ENCODE results near the gene TGFB2. TPM values are rescaled to one million over a fixed set of nuclear protein-coding genes. Genes with fewer than 3 reads are reported as not detected.

TGFB2 gene
- total and polyA plus RNA-seq, 2 experiments from 2014 or later = 0.97 to 1.3 TPM

GRCh38 chr1:218366322-218367052, 21.4 kb downstream of the TGFB2 start:
- no peak for TF ChIP-seq EZH2phosphoT487 (IDR thresholded peaks at IDR 0.05; ENCODE audit: insufficient read depth, low read depth)
- no peak for TF ChIP-seq EZH2 (IDR thresholded peaks at IDR 0.05; ENCODE audit: insufficient read depth, poor library complexity, severe bottlenecking)
- Histone ChIP-seq H3K9me3 (ENCODE audit: low read depth) (no peaks in the 10 kb centered on the region), H3K9ac (no peak overlapping the region), H3K4me2 (ENCODE audit: unreplicated experiment) (no peak overlapping the region), H3K79me2 (ENCODE audit: insufficient read depth) (no peaks in the 10 kb centered on the region), H3K36me3 (ENCODE audit: low read depth) (no peaks in the 10 kb centered on the region), H3K27me3 (replicated peaks; ENCODE audit: insufficient read depth) (no peaks in the 10 kb centered on the region), H3K27ac (no peak overlapping the region), H3K4me1 (ENCODE audit: insufficient read depth) (peaks cover 27% of the 10 kb centered on the region), H2AFZ (no peak overlapping the region), H3F3A (ENCODE audit: insufficient read depth) (peaks cover 19% of the 10 kb centered on the region), H4K20me1 (ENCODE audit: insufficient read depth) (no peaks in the 10 kb centered on the region), H3K4me3 (no peak overlapping the region), H3K9me2 (ENCODE audit: insufficient read depth) (no peaks in the 10 kb centered on the region)
- in situ Hi-C loops (cut with MboI) = loop anchor here (10.0 kb wide), 1 partner anchor 158 kb away; no protein-coding TSS in a partner anchor
- no peak for DNase-seq
- 88 to 91% methylated on average over 5 of the region's 5 CpGs for WGBS, 2 experiments (ENCODE audit: low coverage in 1 of 2, low lambda C conversion rate in 2 of 2, missing lambda C conversion rate in 2 of 2)

- H3K4me1 ChIP-seq (ENCODE audit: insufficient read depth) = peaks cover 28% of the 10 kb centered on the region
- DNase-seq = no peak
Measured at GRCh38 chr1:218367118-218367517, 22.0 kb downstream of the TGFB2 start.

DNA sequence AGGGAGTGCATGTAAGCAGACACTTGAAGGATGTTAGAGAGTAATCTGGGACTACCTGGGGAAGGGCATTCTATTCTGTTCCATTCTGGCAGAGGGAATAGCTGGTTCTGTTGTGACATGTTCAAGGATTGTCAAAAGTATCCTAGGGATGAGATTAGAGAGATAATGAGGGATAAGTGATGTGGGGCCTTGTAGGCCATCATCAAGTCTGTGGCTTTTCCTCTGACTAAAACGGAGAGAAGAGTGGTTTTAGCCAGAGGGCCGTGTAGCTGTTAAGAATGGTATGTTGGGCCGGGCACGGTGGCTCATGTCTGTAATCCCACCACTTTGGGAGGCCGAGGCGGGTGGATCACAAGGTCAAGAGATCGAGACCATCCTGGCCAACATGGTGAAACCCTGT, 23.6 kb downstream of the TGFB2 start:
- Histone ChIP-seq H3K79me2 (ENCODE audit: insufficient read depth) (no peaks in the 10 kb centered on the region), H3F3A (ENCODE audit: insufficient read depth) (peaks cover 23% of the 10 kb centered on the region), H3K4me3 (no peak overlapping the region), H2AFZ (no peak overlapping the region), H3K36me3 (ENCODE audit: low read depth) (no peaks in the 10 kb centered on the region), H4K20me1 (ENCODE audit: insufficient read depth) (no peaks in the 10 kb centered on the region), H3K27me3 (replicated peaks; ENCODE audit: insufficient read depth) (no peaks in the 10 kb centered on the region), H3K4me1 (ENCODE audit: insufficient read depth) (peaks cover 32% of the 10 kb centered on the region), H3K9ac (no peak overlapping the region), H3K9me3 (ENCODE audit: low read depth) (no peaks in the 10 kb centered on the region), H3K9me2 (ENCODE audit: insufficient read depth) (no peaks in the 10 kb centered on the region), H3K4me2 (ENCODE audit: unreplicated experiment) (no peak overlapping the region), H3K27ac (no peak overlapping the region)
- TF ChIP-seq EZH2phosphoT487 (IDR thresholded peaks at IDR 0.05; ENCODE audit: insufficient read depth, low read depth) (no peak), EZH2 (IDR thresholded peaks at IDR 0.05; ENCODE audit: insufficient read depth, poor library complexity, severe bottlenecking) (no peak)
- 95 to 96% methylated on average over 7 of the region's 7 CpGs for WGBS, 2 experiments (ENCODE audit: low coverage in 1 of 2, low lambda C conversion rate in 2 of 2, missing lambda C conversion rate in 2 of 2)
- no peak for DNase-seq
- in situ Hi-C loops (cut with MboI) = loop anchor here (10.0 kb wide), 1 partner anchor 156 kb away; no protein-coding TSS in a partner anchor

More at GRCh38 chr1:218367118-218367517, 22.0 kb downstream of the TGFB2 start:
- Histone ChIP-seq H3F3A (ENCODE audit: insufficient read depth) (peaks cover 23% of the 10 kb centered on the region), H3K4me2 (ENCODE audit: unreplicated experiment) (no peak overlapping the region), H3K9ac (no peak overlapping the region), H3K4me3 (no peak overlapping the region), H3K9me3 (ENCODE audit: low read depth) (no peaks in the 10 kb centered on the region), H3K27me3 (replicated peaks; ENCODE audit: insufficient read depth) (no peaks in the 10 kb centered on the region), H3K27ac (no peak overlapping the region), H4K20me1 (ENCODE audit: insufficient read depth) (no peaks in the 10 kb centered on the region), H3K36me3 (ENCODE audit: low read depth) (no peaks in the 10 kb centered on the region), H2AFZ (no peak overlapping the region), H3K79me2 (ENCODE audit: insufficient read depth) (no peaks in the 10 kb centered on the region), H3K9me2 (ENCODE audit: insufficient read depth) (no peaks in the 10 kb centered on the region)
- in situ Hi-C loops (cut with MboI) = loop anchor here (10.0 kb wide), 1 partner anchor 158 kb away; no protein-coding TSS in a partner anchor
- TF ChIP-seq EZH2 (IDR thresholded peaks at IDR 0.05; ENCODE audit: insufficient read depth, poor library complexity, severe bottlenecking) (no peak), EZH2phosphoT487 (IDR thresholded peaks at IDR 0.05; ENCODE audit: insufficient read depth, low read depth) (no peak)
- WGBS, 2 experiments (ENCODE audit: low coverage in 1 of 2, low lambda C conversion rate in 2 of 2, missing lambda C conversion rate in 2 of 2) = 86 to 91% methylated on average over 4 of the region's 4 CpGs

GRCh38 chr1:218369688-218370511, 24.8 kb downstream of the TGFB2 start:
- Histone ChIP-seq H3F3A (ENCODE audit: insufficient read depth) (peaks cover 35% of the 10 kb centered on the region), H3K9ac (no peak overlapping the region), H3K27ac (peak overlapping the region; percentile 66), H3K4me2 (ENCODE audit: unreplicated experiment) (peak overlapping the region; percentile 55), H3K4me1 (ENCODE audit: insufficient read depth) (peaks cover 44% of the 10 kb centered on the region), H3K9me3 (ENCODE audit: low read depth) (no peaks in the 10 kb centered on the region), H3K27me3 (replicated peaks; ENCODE audit: insufficient read depth) (no peaks in the 10 kb centered on the region), H4K20me1 (ENCODE audit: insufficient read depth) (no peaks in the 10 kb centered on the region), H3K9me2 (ENCODE audit: insufficient read depth) (no peaks in the 10 kb centered on the region), H3K79me2 (ENCODE audit: insufficient read depth) (no peaks in the 10 kb centered on the region), H2AFZ (no peak overlapping the region), H3K4me3 (no peak overlapping the region), H3K36me3 (ENCODE audit: low read depth) (no peaks in the 10 kb centered on the region)
- WGBS, 2 experiments (ENCODE audit: low coverage in 1 of 2, low lambda C conversion rate in 2 of 2, missing lambda C conversion rate in 2 of 2) = 31 to 34% methylated on average over 2 of the region's 2 CpGs
- DNase-seq = peak; percentile 77
- in situ Hi-C loops (cut with MboI) = loop anchor here (10.0 kb wide), 1 partner anchor 155 kb away; no protein-coding TSS in a partner anchor
- no peak for TF ChIP-seq EZH2phosphoT487 (IDR thresholded peaks at IDR 0.05; ENCODE audit: insufficient read depth, low read depth)

All from GM23248 (cell line).